WERI-Rb-1 (cell line): ENCODE measurements around the gene AMBP.
A peak's percentile ranks its signal among the peaks of the same experiment; 100 is the strongest.

Experiments
- DNase-seq: peaks from one replicate; pipeline ENCODE4 v3.0.0-alpha.2; 2020
- H3K27ac ChIP-seq: fragments of 250-450 bp; sonication (Bioruptor Pico); 2 replicates; pipeline ENCODE4 v1.5.1; 2020; ENCODE audit warnings: mild to moderate bottlenecking, moderate library complexity
- H3K27me3 ChIP-seq: fragments of 250-450 bp; sonication (Bioruptor Pico); 2 replicates; pipeline ENCODE4 v1.5.1; 2021; ENCODE audit warnings: mild to moderate bottlenecking, low read depth, moderate library complexity; ENCODE audit not compliant: insufficient read depth, severe bottlenecking
- H3K36me3 ChIP-seq: fragments of 250-450 bp; sonication (Bioruptor Pico); 2 replicates; pipeline ENCODE4 v1.5.1; 2020; ENCODE audit warnings: mild to moderate bottlenecking, moderate library complexity
- H3K4me3 ChIP-seq: 2 replicates; pipeline ENCODE4 v1.5.1; 2011; ENCODE audit warnings: low read depth, mild to moderate bottlenecking, control low read depth, low read length
- H3K9me3 ChIP-seq: fragments of 250-450 bp; sonication (Bioruptor Pico); 2 replicates; pipeline ENCODE4 v1.5.1; 2021; ENCODE audit warnings: mild to moderate bottlenecking, moderate library complexity; ENCODE audit not compliant: severe bottlenecking
- CTCF ChIP-seq: IDR thresholded peaks from 2 replicates; pipeline ENCODE4 v1.5.1; 2011; ENCODE audit warnings: low read depth, mild to moderate bottlenecking, control low read depth, inconsistent platforms, low read length

Gene AMBP

DNA sequence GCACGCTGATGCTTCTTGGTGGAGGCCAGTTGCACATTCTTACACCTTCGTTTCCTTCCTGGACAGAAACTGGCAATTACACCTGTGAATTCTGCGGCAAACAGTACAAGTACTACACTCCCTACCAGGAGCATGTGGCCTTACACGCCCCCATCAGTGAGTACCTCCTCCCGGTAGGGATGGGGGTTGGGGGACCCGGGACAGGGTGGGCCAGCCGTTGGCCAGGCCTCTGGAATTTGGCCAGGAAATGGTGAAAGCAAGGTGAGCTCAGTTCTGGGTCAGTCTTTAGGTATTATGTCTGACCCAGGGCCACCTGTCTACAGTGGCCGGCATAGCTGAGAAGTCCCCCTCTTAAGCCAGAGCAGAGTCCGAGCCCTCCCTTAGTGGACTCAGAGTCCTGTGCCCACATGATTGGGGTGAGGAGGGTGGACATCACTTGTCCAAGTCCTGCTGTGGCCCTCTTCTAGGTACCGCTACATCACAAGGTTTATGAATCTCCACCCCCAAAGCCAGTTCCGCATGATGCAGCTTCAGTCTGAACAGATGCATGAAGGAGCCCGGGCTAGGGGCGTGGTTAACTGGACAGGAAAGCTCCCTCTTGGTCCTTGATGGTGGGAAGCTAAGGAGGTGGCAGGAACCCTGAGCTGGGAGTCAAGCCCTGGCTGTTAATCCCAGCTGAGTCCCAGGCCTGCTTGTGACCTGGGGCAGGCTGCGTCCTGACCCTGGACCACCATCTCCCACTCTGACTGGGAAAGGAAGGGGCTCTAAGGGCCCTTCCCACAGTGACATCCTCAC lies 61.3 kb downstream of the AMBP start:
- peak; percentile 35 for DNase-seq
- no peaks in the 10 kb centered on the region for H3K27me3 ChIP-seq
- H3K27ac ChIP-seq, result no peak overlapping the region
- no peaks in the 10 kb centered on the region for H3K9me3 ChIP-seq
- no peak overlapping the region for H3K4me3 ChIP-seq
- TF ChIP-seq CTCF, result no peak
- no peaks in the 10 kb centered on the region for H3K36me3 ChIP-seq

GRCh38 chr9:114016101-114016500 lies 62.0 kb downstream of the AMBP start:
- DNase-seq, result peak; percentile 1
- no peak overlapping the region for H3K4me3 ChIP-seq
- H3K9me3 ChIP-seq, result no peaks in the 10 kb centered on the region
- H3K36me3 ChIP-seq, result no peaks in the 10 kb centered on the region
- TF ChIP-seq CTCF, result no peak
- H3K27me3 ChIP-seq, result no peaks in the 10 kb centered on the region
- no peak overlapping the region for H3K27ac ChIP-seq

DNA sequence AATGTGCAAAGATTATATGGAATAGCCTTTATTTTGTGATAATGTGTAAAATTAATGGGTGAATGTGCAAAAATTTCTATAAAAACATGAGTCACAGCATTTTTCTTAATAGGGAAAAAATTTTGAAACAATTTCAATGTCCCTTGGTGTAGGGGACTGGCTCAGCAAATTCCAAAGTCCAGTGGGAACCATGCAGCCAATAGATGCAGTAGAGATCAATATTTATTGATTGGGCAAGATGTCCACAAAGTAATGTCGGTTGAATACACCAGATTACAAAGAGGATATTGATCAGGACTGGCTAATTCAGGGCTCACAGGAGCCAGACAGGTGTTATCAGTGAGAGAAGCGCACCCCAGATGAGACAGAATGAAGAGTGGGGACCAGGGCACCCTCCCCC lies 62.5 kb downstream of the AMBP start:
- H3K27me3 ChIP-seq, result no peaks in the 10 kb centered on the region
- no peaks in the 10 kb centered on the region for H3K9me3 ChIP-seq
- H3K36me3 ChIP-seq, result no peaks in the 10 kb centered on the region
- no peak overlapping the region for H3K27ac ChIP-seq
- H3K4me3 ChIP-seq, result no peak overlapping the region
- TF ChIP-seq CTCF, result no peak
- no peak for DNase-seq

- no peak for DNase-seq
- H3K36me3 ChIP-seq, result no peaks in the 10 kb centered on the region
- H3K27ac ChIP-seq, result no peak overlapping the region
These were observed 64.1 kb downstream of the AMBP start for GRCh38 chr9:114014044-114014443.

GRCh38 chr9:114012126-114012525 lies 66.0 kb downstream of the AMBP start:
- H3K4me3 ChIP-seq, result no peak overlapping the region

More at GRCh38 chr9:114014044-114014443, 64.1 kb downstream of the AMBP start:
- Histone ChIP-seq H3K9me3 (no peaks in the 10 kb centered on the region), H3K4me3 (no peak overlapping the region), H3K27me3 (no peaks in the 10 kb centered on the region)
- no peak for TF ChIP-seq CTCF

More at GRCh38 chr9:114012126-114012525, 66.0 kb downstream of the AMBP start:
- Histone ChIP-seq H3K27me3 (no peaks in the 10 kb centered on the region), H3K9me3 (no peaks in the 10 kb centered on the region), H3K27ac (no peak overlapping the region), H3K36me3 (no peaks in the 10 kb centered on the region)
- peak; percentile 1 for DNase-seq
- no peak for TF ChIP-seq CTCF
